Cortex of kidney (tissue), 1 donor: ENCODE results near the gene ZNF544.
"Not testable (repeated sequence)": the region's sequence is repeated elsewhere in the genome, so short reads cannot be mapped to it uniquely, and the experiment has no call there.

Experiments
- DNase-seq: peaks from one replicate; lab custom pipeline; 2025; lab: John Stamatoyannopoulos, UW

The ZNF544 gene

DNA sequence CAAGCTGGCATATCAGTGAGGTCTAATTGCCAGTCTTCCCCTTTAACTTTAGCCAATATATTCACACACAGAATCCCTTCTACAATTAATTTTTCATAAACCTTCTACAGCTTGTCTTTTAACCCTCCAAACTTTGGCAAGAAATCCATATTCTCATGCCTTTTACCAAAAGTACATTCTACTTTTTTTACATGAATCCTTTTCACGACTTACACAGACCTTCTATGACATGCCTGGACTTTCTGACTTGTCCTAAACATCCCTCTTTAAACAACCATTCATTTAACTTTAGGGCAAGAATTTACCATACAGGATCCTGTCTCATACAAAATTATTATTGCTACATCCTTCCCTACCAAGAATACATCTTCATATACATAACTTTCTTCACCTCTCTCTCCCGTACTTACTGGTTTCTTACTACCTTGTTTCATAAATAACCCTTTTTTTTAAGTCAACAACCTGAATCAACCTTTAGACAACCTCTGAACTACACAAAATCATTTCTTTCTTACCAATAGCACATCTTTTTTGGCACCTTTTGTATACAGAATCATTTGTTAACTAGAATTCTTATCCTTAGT lies 23.5 kb downstream of the ZNF544 start:
- DNase-seq: no peak

DNA sequence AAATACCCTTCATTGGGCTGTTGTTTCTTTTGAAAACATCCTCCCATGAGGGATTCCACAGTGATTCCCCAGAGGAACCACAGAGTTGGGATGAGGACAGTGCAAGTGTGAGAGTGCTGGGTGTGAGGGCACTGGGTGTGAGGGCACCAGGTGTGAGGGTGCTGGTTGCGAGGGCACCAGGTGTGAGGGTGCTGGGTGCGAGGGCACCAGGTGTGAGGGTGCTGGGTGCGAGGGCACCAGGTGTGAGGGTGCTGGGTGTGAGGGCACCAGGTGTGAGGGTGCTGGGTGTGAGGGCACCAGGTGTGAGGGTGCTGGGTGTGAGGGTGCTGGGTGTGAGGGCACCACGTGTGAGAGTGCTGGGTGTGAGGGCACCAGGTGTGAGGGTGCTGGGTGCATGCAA lies 29.5 kb downstream of the ZNF544 start:
- not testable (repeated sequence) for DNase-seq

DNA sequence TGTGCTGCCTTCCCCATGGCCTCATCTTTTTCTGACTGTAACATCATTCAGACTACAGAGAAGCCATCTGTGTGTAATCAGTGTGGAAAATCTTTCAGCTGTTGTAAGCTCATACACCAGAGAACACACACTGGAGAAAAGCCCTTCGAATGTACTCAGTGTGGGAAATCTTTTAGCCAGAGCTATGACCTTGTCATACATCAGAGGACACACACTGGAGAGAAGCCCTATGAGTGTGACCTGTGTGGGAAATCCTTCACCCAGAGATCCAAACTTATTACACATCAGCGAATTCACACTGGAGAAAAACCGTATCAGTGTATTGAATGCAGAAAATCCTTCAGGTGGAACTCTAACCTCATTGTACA lies 32.9 kb downstream of the ZNF544 start:
- DNase-seq: no peak

DNA sequence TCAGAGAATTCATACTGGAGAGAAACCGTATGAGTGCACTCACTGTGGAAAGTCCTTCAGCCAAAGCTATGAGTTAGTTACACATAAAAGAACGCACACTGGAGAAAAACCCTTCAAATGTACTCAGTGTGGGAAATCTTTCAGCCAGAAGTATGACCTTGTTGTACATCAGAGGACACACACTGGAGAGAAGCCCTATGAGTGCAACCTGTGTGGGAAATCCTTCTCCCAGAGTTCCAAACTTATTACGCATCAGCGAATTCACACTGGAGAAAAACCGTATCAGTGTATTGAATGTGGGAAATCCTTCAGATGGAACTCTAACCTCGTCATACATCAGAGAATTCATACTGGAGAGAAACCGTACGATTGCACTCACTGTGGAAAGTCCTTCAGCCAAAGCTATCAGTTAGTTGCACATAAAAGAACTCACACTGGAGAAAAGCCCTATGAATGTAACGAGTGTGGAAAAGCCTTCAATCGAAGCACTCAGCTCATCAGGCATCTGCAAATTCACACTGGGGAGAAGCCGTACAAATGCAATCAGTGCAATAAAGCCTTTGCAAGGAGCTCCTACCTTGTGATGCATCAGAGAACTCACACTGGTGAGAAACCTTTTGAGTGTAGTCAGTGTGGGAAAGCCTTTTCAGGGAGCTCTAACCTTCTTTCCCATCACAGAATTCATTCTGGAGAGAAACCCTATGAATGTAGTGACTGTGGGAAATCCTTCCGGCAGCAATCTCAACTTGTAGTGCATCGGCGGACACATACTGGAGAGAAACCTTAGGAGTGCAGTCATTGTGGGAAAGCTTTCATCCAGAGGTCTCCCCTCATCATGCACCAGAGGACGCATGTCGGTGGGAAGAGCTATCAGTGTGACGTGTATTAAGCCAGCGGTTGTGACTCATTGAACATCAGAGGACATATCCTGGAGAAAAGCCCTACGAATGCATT lies 33.5 kb downstream of the ZNF544 start:
- DNase-seq: no peak

DNA sequence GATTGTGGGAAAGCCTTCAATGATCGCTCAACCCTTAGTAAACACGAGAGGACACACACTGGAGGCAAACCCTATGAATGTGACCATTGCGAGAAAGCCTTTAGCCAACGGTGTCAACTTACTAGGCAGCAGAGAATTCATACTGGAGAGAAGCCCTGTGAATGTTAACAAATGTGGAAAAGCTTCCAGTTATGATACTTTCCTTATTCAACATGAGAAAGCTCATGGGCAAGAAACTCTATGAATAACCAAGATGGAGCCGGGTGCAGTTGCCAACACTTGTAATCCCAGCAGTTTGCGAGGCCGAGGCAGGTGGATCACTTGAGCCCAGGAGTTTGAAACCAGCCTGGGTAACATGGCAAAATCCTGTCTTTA lies 34.2 kb downstream of the ZNF544 start:
- no peak for DNase-seq

DNA sequence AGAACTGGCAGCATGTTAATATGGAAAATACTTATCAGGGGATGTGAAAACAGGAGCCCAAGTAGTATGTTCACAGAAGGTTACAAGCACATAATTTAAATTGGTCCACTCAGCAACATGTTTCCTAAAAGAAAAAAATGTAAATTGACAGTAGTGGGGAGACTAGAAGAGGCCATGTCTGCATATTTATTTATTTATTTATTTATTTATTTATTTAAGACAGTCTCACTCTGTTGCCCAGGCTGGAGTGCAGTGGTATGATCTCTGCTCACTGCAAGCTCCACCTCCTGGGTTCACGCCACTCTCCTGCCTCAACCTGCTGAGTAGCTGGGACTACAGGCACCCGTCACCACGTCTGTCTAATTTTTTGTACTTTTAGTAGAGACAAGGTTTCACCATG lies 36.4 kb downstream of the ZNF544 start:
- DNase-seq: no peak

DNA sequence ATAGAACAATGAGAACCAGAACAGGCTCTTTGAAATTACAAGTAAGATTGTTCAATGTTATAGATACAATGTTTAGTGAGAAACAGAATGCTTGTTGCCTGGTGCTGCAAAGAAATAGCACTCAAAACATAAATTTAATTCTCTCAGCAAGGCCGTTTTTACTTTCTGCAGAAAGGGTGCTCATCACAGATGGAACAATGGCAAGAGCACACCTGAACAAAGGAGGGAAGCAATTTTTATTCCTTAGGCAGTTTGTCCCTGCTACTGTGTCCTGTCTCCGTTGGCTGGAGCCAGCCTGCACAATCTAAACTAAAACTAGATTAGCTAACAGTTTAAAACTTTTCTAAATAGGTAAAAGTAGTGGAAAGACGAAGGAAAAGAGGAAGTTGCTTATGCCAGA lies 39.6 kb downstream of the ZNF544 start:
- no peak for DNase-seq

DNA sequence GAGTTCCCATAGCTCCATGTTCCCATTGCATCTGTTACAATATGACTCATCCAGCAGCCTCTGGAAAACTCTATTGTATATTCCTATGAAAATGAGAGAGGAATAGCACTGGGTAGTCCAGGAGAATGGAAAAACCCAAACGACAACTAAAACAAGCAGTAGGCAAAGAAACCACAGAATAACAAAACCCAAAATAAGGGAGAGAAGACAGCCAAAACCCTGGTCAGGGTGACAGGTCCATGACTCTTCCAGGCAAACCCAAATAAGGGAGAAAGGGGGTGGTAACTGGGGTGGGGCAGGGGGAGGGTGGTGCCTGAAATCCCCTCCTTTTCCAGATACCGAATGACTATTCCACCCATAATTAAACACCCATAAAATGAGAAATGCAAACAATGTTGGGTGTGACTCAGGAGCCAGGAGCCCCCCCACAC lies 46.1 kb downstream of the ZNF544 start:
- DNase-seq: no peak

DNA sequence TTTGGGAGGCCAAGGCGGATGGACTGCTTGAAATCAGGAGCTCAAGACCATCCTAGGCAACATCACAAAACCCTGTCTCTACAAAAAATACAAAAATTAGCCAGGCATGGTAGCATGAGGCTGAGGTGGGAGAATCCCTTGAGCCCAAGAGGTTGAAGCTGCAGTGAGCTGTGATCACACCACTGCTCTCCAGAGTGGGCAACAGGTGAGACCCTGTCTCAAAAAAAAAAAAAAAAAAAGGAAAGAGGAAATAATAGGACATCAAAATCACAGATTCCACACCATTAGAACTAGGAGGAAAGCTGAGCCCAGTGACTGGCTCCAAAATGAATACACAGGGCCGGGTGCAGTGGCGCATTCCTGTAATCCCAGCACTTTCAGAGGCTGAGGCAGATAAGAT lies 46.9 kb downstream of the ZNF544 start:
- DNase-seq: no peak

DNA sequence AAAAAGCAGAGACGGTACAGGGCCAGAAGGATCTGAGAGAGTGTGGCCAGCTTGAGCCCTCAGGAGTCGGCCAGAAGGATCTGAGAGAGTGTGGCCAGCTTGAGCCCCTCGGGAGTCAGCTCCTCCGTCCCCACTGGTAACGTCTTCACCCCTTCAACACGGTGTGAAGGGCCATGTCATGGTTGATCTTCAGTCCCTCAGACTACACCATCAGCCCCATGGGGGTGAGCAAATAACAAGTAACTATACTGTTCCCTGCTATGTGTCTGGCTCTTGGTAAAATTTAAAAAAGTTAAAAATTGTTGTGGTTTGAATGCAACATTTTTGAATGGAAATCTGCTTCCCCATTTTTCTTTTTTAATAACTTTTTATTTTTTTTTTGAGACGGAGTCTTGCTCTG lies 48.5 kb downstream of the ZNF544 start:
- DNase-seq: no peak

DNA sequence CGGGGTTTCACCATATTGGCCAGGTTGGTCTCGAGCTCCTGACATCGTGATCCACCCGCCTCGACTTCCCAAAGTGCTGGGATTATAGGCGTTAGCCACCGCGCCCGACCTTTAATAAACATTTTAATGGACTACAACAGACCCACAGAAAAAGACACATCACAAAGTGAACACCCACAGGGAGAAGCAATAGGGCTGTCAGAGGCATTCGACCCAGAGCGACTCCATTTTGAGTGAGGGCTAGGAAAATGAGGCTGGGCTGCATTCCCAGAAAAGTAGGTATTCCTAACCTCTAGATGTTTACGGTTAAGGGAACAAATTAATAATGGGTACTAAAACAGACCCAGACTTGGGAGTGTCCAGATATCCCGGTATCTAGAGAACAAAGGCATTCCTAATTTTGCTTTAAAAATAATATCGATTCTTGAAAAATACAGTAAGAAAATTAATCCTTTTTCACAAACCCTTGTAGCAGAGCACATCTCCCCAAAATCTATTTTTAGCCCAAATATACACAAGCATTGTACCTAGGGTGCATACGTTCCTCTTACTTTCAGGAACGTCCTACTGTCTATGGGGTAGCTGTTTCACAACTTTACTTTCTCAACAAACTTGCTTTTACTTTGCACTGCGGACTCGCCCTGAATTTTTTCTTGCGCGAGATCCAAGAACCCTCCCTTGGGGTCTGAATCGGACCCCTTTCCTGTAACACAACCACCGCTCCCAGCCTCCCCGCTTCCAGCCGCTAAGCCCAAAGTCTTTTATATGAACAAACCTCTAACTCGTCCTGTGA lies 49.2 kb downstream of the ZNF544 start:
- DNase-seq: no peak

DNA sequence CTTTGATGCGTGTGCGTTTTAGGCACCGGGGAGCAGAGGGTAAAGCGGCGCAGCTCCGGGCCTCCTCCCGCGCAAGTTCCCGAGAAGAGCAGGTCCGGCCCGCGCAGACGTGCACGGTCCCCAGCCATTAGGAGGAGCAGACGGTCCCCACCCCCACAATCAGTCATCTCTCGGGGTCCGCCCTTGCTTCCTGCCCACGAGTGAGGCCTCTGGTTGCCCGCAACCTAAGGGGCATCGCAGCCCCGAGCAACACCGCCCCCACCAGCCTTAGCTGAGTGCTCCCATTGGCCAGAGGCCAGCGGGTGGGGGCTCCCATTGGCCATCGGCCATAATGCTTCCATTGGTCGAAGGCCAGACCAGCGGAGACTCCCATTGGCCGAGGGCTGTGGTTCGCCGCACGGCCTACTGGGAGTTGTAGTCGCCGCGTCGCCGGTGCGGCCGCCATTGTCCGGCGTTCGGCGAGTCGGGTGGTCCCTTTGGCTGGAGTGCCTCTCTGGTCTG lies 49.9 kb downstream of the ZNF544 start, which contains the start of gene ZNF8:
Gene ZNF8, plus strand, starts transcription at position 415 of the 501 bp plus-strand sequence. CDS start 127 bp downstream, outside the sequence.
- peak; percentile 65 for DNase-seq

DNA sequence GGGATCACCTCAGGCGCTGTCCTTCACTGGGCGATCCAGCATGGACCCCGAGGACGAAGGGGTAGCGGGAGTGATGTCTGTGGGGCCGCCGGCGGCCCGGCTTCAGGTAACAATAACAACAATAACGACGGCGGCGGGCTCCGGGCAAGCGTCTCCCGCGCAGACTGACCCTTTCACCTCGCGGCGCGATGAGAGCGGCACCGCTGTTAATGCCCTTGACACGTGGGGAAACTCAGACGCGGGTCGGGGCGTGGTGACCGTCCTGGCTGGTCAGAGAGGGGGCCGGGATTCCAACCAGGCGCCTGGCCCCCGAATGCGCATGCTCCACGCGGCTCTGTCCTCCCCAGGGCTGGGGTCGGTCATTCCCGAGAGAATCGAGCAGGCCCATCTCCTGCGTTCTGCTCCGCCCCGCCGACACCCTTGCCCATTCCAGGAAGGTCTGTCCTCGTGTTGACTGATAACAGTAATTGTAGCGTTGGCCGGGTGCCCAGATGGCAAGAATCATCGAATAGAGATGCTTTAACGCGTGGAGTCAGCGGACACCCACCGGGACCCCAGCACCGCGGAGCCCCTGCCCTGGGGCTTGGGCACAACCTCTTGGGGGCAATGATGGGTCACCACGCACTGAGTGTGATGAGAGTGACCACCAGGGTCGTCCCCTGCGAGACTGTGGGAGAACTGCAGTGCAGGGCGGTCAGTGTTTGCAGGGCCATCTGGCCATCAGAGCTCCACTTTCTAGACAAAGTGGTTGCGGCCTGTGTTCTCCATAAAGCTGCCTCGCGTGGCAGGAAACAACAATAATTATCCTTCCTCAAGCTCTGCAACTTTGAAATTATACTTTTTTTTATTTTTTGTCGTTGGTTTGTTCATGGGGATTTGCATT lies 50.6 kb downstream of the ZNF544 start:
- DNase-seq: no peak

DNA sequence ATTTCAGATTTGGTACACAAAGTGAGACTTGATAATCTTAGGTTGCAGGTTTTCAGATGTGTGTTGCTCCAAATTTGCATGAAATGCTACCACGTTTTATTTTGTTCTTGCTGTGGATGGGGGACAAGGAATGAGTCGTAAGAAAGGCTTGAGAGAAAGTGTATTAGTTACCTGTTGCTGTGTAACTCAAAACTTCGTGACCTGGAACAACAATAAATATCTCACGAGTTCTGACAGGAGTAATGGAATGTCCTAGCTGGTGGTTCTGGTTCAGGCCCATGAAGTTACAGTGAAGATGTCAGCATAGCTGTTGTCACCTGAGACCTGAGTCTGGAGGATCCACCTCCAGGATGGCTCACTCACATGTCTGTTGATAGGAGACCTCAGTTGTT lies 51.2 kb downstream of the ZNF544 start:
- no peak for DNase-seq

DNA sequence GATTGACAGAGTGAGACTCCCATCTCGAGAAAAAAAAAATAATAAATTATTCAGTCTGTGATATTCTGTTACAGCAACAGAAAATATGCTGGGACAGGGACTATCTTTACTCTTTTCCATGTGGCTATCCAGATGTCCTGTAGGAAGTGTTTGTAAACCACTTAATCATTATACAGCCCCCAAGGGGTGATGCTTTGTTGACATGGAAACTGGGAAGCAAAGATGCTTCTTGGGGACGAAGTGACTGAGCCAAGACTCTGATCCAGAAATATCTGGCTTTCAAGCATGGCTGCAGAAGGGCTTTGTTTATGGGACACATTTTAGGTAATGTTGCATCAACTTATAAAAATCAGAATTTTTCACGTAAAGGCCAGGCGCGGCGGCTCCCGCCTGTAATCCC lies 55.5 kb downstream of the ZNF544 start:
- DNase-seq: no peak

DNA sequence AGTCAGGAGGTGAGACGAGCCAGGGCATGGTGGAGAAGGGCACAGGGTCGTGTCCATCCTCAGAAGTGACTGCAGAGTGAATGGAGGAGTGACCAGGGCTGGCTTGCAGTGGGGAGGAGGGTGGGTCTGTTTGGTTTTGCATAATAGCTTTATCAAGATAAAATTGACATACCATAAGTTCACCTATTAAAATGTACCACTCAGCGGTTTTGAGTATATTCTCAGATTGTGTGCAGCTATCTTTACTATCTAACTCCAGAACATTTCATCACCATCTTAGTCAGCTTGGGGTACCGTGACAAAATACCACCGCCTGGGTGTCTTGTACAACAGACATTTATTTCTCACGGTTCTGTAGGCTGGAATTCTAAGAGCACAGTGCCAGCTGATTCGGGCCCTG lies 63.2 kb downstream of the ZNF544 start:
- no peak for DNase-seq

DNA sequence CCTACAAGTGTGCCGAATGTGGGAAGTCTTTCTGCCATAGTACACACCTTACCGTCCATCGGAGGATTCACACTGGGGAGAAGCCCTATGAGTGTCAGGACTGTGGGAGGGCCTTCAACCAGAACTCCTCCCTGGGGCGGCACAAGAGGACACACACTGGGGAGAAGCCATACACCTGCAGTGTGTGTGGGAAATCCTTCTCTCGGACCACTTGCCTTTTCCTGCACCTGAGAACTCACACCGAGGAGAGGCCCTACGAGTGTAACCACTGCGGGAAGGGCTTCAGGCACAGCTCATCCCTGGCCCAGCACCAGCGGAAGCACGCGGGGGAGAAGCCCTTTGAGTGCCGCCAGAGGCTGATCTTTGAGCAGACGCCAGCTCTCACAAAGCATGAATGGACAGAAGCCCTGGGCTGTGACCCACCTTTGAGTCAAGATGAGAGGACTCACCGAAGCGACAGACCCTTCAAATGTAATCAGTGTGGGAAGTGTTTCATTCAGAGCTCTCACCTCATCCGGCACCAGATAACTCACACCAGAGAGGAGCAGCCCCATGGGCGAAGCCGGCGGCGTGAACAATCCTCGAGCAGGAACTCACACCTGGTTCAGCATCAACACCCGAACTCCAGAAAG lies 66.1 kb downstream of the ZNF544 start:
- DNase-seq: no peak

DNA sequence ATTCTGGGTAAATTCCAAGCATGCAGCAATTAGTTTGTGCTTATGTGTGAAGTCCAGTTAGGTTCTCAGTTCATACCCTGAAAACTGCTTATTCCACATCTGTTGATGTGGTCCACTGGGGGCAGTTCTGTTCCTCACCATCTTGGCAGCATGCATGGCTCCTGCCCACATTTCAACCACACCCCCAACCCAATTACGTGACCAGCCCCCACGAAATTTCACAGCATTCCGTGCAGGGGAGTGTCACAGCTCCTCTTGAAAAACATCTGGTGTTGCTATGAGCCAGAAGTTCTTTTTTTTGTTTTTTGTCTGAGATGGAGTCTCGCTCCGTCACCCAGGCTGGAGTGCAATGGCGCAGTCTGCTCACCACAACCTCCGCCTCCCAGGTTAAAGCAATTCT lies 67.4 kb downstream of the ZNF544 start:
- no peak for DNase-seq

DNA sequence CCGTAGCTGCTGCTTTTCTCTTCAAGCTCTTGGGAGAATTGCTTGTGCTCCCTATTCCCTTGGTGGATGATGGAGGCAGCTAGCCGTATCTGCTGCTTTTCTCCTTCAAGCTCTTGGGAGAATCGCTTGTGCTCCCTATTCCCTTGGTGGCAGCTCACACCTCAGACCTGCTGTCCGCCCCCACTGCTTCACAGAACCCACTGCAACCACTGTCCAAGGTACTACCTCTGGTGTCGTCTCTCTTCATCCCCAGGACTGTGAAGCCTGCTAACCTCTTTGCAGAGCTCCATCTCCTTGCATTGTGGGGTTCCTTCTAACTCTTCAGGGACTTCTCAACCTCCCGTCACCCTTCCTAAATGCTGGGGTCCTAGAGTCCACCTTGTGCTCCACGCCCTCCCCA lies 71.9 kb downstream of the ZNF544 start:
- DNase-seq: no peak

DNA sequence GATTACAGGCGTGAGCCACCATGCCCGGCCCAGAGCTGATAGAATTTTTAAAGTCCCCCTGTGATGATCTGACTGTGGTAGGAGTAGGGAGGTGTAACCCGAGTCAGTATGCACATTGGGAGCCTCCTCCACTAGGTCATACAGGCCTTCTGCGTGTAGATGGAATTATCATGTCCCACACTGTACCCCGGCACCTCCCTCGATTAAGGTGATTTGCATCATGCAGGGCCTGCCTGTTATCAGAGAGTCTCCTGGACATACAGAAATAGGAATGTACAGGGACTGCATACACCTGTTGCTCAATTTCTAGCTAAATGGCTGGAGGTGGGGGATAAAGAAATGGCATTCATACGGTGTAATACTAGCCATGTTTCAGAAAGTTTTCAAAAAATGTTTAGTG lies 75.5 kb downstream of the ZNF544 start:
- DNase-seq: no peak

DNA sequence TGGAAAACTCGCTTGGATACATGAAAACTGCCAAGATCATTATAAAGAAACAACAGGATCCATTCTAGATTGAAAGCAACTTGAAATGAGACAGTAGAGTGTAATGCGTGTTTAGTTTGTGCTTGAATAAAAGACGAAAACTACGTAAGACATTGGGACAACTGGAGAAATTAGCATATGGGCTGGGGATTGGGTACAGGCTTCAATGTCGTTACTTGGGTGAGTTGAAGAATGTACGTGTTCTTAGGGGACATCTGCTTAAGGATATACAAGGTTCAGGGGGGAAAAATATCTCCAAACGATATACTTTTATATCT lies 76.0 kb downstream of the ZNF544 start:
- no peak for DNase-seq
